ENCODE measurements around the gene RNU1-4.
"Not testable (repeated sequence)": the region's sequence is repeated elsewhere in the genome, so short reads cannot be mapped to it uniquely, and the experiment has no call there.

RNU1-4 gene

GRCh38 chr1:16755932-16756331 lies 15.6 kb downstream of the RNU1-4 start:
- not testable (repeated sequence) for DNase-seq; H2BK12ac ChIP-seq (ENCODE audit: low read length); H4K91ac ChIP-seq (ENCODE audit: low read depth, low read length); H3K79me2 ChIP-seq (ENCODE audit: control insufficient read depth, insufficient read depth, low read length, poor library complexity); H3K79me1 ChIP-seq (ENCODE audit: low read length); H4K8ac ChIP-seq (ENCODE audit: low read depth, low read length); H2BK120ac ChIP-seq (ENCODE audit: insufficient read depth, low read length, poor library complexity); H3K4me2 ChIP-seq (ENCODE audit: low read length); H3K23ac ChIP-seq (ENCODE audit: low read length); H3K14ac ChIP-seq (ENCODE audit: low read length); H3K18ac ChIP-seq (ENCODE audit: low read length); H2AFZ ChIP-seq (ENCODE audit: insufficient read depth, low read length, poor library complexity); H3K36me3 ChIP-seq (ENCODE audit: control insufficient read depth in 1 of 2, insufficient read depth in 2 of 2, low read length in 2 of 2); H3K4ac ChIP-seq (ENCODE audit: low read depth, low read length); H3K4me1 ChIP-seq (ENCODE audit: control insufficient read depth in 1 of 2, insufficient read depth in 2 of 2, low read length in 2 of 2); H3K27me3 ChIP-seq (ENCODE audit: insufficient read depth, low read length); H3K9me3 ChIP-seq (ENCODE audit: insufficient read depth, low read depth, low read length); H2AK5ac ChIP-seq (ENCODE audit: low read length); H2BK5ac ChIP-seq (ENCODE audit: low read depth, low read length, poor library complexity); H3K9ac ChIP-seq (ENCODE audit: low read length); H3K4me3 ChIP-seq (ENCODE audit: low read depth, low read length); H3K27ac ChIP-seq (ENCODE audit: low read depth, low read length); H4K12ac ChIP-seq (ENCODE audit: low read depth, low read length)
- no CpG with 5 or more reads among the region's 2 CpGs for WGBS (ENCODE audit: extremely low coverage, insufficient coverage, insufficient read length)

GRCh38 chr1:16757574-16757973 lies 17.3 kb downstream of the RNU1-4 start:
- H4K12ac ChIP-seq (ENCODE audit: low read depth, low read length); H3K9me3 ChIP-seq (ENCODE audit: insufficient read depth, low read depth, low read length); H3K23ac ChIP-seq (ENCODE audit: low read length); H4K91ac ChIP-seq (ENCODE audit: low read depth, low read length); H4K8ac ChIP-seq (ENCODE audit: low read depth, low read length); DNase-seq; H2AFZ ChIP-seq (ENCODE audit: insufficient read depth, low read length, poor library complexity); H3K18ac ChIP-seq (ENCODE audit: low read length); H3K4me2 ChIP-seq (ENCODE audit: low read length); H3K4me1 ChIP-seq (ENCODE audit: control insufficient read depth in 1 of 2, insufficient read depth in 2 of 2, low read length in 2 of 2); H3K4me3 ChIP-seq (ENCODE audit: low read depth, low read length); H2BK120ac ChIP-seq (ENCODE audit: insufficient read depth, low read length, poor library complexity); H3K79me2 ChIP-seq (ENCODE audit: control insufficient read depth, insufficient read depth, low read length, poor library complexity); H2BK5ac ChIP-seq (ENCODE audit: low read depth, low read length, poor library complexity); H2BK12ac ChIP-seq (ENCODE audit: low read length); H3K4ac ChIP-seq (ENCODE audit: low read depth, low read length); H3K9ac ChIP-seq (ENCODE audit: low read length); H3K36me3 ChIP-seq (ENCODE audit: control insufficient read depth in 1 of 2, insufficient read depth in 2 of 2, low read length in 2 of 2); H3K27me3 ChIP-seq (ENCODE audit: insufficient read depth, low read length); H2AK5ac ChIP-seq (ENCODE audit: low read length); H3K27ac ChIP-seq (ENCODE audit: low read depth, low read length); H3K79me1 ChIP-seq (ENCODE audit: low read length); H3K14ac ChIP-seq (ENCODE audit: low read length): not testable (repeated sequence)
- WGBS (ENCODE audit: extremely low coverage, insufficient coverage, insufficient read length) = no CpG with 5 or more reads among the region's 6 CpGs

GRCh38 chr1:16758060-16758459 lies 17.7 kb downstream of the RNU1-4 start:
- DNase-seq = not testable (repeated sequence)

GRCh38 chr1:16759041-16759493 lies 18.8 kb downstream of the RNU1-4 start:
- no CpG with 5 or more reads among the region's 40 CpGs for WGBS (ENCODE audit: extremely low coverage, insufficient coverage, insufficient read length)
- not testable (repeated sequence) for H3K9me3 ChIP-seq (ENCODE audit: insufficient read depth, low read depth, low read length); H3K4me3 ChIP-seq (ENCODE audit: low read depth, low read length); H3K79me2 ChIP-seq (ENCODE audit: control insufficient read depth, insufficient read depth, low read length, poor library complexity); H3K18ac ChIP-seq (ENCODE audit: low read length); DNase-seq; H2BK120ac ChIP-seq (ENCODE audit: insufficient read depth, low read length, poor library complexity); H3K79me1 ChIP-seq (ENCODE audit: low read length); H2BK5ac ChIP-seq (ENCODE audit: low read depth, low read length, poor library complexity); H3K36me3 ChIP-seq (ENCODE audit: control insufficient read depth in 1 of 2, insufficient read depth in 2 of 2, low read length in 2 of 2); H3K4ac ChIP-seq (ENCODE audit: low read depth, low read length); H2BK12ac ChIP-seq (ENCODE audit: low read length); H3K27ac ChIP-seq (ENCODE audit: low read depth, low read length); H3K23ac ChIP-seq (ENCODE audit: low read length); H4K8ac ChIP-seq (ENCODE audit: low read depth, low read length); H3K4me2 ChIP-seq (ENCODE audit: low read length); H2AK5ac ChIP-seq (ENCODE audit: low read length); H3K9ac ChIP-seq (ENCODE audit: low read length); H3K4me1 ChIP-seq (ENCODE audit: control insufficient read depth in 1 of 2, insufficient read depth in 2 of 2, low read length in 2 of 2); H4K12ac ChIP-seq (ENCODE audit: low read depth, low read length); H4K91ac ChIP-seq (ENCODE audit: low read depth, low read length); H3K27me3 ChIP-seq (ENCODE audit: insufficient read depth, low read length); H3K14ac ChIP-seq (ENCODE audit: low read length); H2AFZ ChIP-seq (ENCODE audit: insufficient read depth, low read length, poor library complexity)

More at GRCh38 chr1:16758060-16758459, 17.7 kb downstream of the RNU1-4 start:
- not testable (repeated sequence) for H3K9ac ChIP-seq (ENCODE audit: low read length); H3K23ac ChIP-seq (ENCODE audit: low read length); H3K4ac ChIP-seq (ENCODE audit: low read depth, low read length); H4K91ac ChIP-seq (ENCODE audit: low read depth, low read length); H3K14ac ChIP-seq (ENCODE audit: low read length); H3K27me3 ChIP-seq (ENCODE audit: insufficient read depth, low read length); H4K8ac ChIP-seq (ENCODE audit: low read depth, low read length); H2BK5ac ChIP-seq (ENCODE audit: low read depth, low read length, poor library complexity); H2BK12ac ChIP-seq (ENCODE audit: low read length); H3K27ac ChIP-seq (ENCODE audit: low read depth, low read length); H3K36me3 ChIP-seq (ENCODE audit: control insufficient read depth in 1 of 2, insufficient read depth in 2 of 2, low read length in 2 of 2); H3K4me3 ChIP-seq (ENCODE audit: low read depth, low read length); H3K18ac ChIP-seq (ENCODE audit: low read length); H3K4me2 ChIP-seq (ENCODE audit: low read length); H2AFZ ChIP-seq (ENCODE audit: insufficient read depth, low read length, poor library complexity); H2BK120ac ChIP-seq (ENCODE audit: insufficient read depth, low read length, poor library complexity); H3K79me2 ChIP-seq (ENCODE audit: control insufficient read depth, insufficient read depth, low read length, poor library complexity); H3K79me1 ChIP-seq (ENCODE audit: low read length); H3K4me1 ChIP-seq (ENCODE audit: control insufficient read depth in 1 of 2, insufficient read depth in 2 of 2, low read length in 2 of 2); H3K9me3 ChIP-seq (ENCODE audit: insufficient read depth, low read depth, low read length); H4K12ac ChIP-seq (ENCODE audit: low read depth, low read length); H2AK5ac ChIP-seq (ENCODE audit: low read length)
- no CpG with 5 or more reads among the region's 5 CpGs for WGBS (ENCODE audit: extremely low coverage, insufficient coverage, insufficient read length)
